Spleen (tissue), 7 donors: Measurements from ENCODE around the gene SLC2A9.

Experiments used
- CTCF ChIP-seq, 11 experiments: fragments of 200-600 bp in 7 of 11; fragments of 450-650 bp in 4 of 11; sonication (generic) in 4 of 11; IDR thresholded peaks in 8 of 11; conservative IDR thresholded peaks in 3 of 11; 1 replicate in 7 of 11; 2 replicates in 4 of 11; pipeline versions ENCODE4 v1.4.0 to v1.8.0; 2016 to 2021; ENCODE audit warnings: antibody characterized with exemption in 11 of 11, inconsistent platforms in 4 of 11, mild to moderate bottlenecking in 1 of 11
- POLR2A ChIP-seq, 3 donors: fragments of 450-650 bp; IDR thresholded peaks; one replicate each; pipeline ENCODE4 v1.5.1; 2017; ENCODE audit warnings: antibody characterized with exemption in 3 of 3, mild to moderate bottlenecking in 1 of 3
- POLR2AphosphoS5 ChIP-seq, 3 donors: sonication (generic); formaldehyde crosslinking; IDR thresholded peaks; one replicate each; pipeline ENCODE4 v1.5.1; 2017; ENCODE audit warnings: antibody characterized with exemption in 3 of 3
- donor health status: DM: no; HTN: no; CAD: no; lungs with moderate emphysema.
- donor health status: DM: no; HTN: no; CAD: no.
- donor health status: DM: no; HTN: no; CAD: no.

GRCh38 chr4:10018818-10019461 lies 2.4 kb downstream of the SLC2A9 start:
- TF ChIP-seq CTCF (IDR thresholded peaks at IDR 0.05 in 8 of 11, conservative IDR thresholded peaks at IDR 0.05 in 3 of 11) (peak; percentile 90 to 99 (median 97)), POLR2A (IDR thresholded peaks at IDR 0.05) (peak in 1 of 3 donors; percentile 23), POLR2AphosphoS5 (IDR thresholded peaks at IDR 0.05) (peak; percentile 91 to 92 (median 92))
